ENCODE results near the gene SEMA5B. TPM values are rescaled to one million over a fixed set of nuclear protein-coding genes. Genes with fewer than 3 reads are reported as not detected.
A peak's percentile ranks its signal among the peaks of the same experiment; 100 is the strongest.

The SEMA5B gene
- total RNA-seq, 2 experiments from 2014 or later, result 0.22 TPM; not detected in 1

DNA sequence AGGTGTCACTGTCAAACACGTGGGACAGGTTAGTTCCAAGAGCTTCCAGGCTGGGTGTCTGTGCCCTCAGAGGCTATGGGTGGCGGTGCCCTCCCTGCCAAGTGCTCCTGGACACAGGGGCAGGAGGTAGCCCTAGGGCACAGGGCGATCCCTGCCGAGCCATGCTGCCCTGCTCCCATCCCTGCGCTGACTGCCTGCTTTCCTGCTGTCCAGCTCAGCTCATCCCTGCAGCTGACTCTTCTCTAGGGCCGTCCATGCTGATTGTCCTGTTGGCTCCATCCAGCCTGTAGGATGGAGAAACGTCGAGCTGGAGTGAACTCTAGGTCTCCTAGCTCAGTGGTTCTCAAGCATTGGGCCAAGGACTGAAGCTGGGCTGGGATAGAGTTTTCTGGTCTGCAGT, 42.9 kb upstream of the SEMA5B start:
- Histone ChIP-seq H3K4me1 (ENCODE audit: insufficient read depth, low read length) (peaks cover 24% of the 10 kb centered on the region), H3K27ac (ENCODE audit: low read depth in 1 of 2, low read length in 2 of 2) (no peak overlapping the region), H3K9me3 (ENCODE audit: control insufficient read depth in 1 of 2, insufficient read depth in 1 of 2, low read length in 2 of 2) (no peaks in the 10 kb centered on the region), H3K4me3 (ENCODE audit: low read length) (no peak overlapping the region), H3K36me3 (ENCODE audit: insufficient read depth, low read length) (no peaks in the 10 kb centered on the region), H3K27me3 (ENCODE audit: control insufficient read depth in 1 of 2, insufficient read depth in 2 of 2, low read length in 2 of 2) (no peaks in the 10 kb centered on the region)
- Mint-ChIP-seq H3K9me3 (no peaks in the 10 kb centered on the region), H3K4me1 (ENCODE audit: low read depth) (peaks cover 27% of the 10 kb centered on the region), H3K4me3 (no peak overlapping the region), H3K36me3 (ENCODE audit: low read depth) (no peaks in the 10 kb centered on the region), H3K27ac (no peak overlapping the region), H3K27me3 (no peaks in the 10 kb centered on the region)
- CTCF ChIA-PET, result no interaction called here
- DNase-seq (no peak), ATAC-seq (ENCODE audit: poor library complexity) (no peak)
- intact Hi-C loops (cut with DNase I, micrococcal nuclease), result no loop called here
- TF ChIP-seq, protein P1, sequence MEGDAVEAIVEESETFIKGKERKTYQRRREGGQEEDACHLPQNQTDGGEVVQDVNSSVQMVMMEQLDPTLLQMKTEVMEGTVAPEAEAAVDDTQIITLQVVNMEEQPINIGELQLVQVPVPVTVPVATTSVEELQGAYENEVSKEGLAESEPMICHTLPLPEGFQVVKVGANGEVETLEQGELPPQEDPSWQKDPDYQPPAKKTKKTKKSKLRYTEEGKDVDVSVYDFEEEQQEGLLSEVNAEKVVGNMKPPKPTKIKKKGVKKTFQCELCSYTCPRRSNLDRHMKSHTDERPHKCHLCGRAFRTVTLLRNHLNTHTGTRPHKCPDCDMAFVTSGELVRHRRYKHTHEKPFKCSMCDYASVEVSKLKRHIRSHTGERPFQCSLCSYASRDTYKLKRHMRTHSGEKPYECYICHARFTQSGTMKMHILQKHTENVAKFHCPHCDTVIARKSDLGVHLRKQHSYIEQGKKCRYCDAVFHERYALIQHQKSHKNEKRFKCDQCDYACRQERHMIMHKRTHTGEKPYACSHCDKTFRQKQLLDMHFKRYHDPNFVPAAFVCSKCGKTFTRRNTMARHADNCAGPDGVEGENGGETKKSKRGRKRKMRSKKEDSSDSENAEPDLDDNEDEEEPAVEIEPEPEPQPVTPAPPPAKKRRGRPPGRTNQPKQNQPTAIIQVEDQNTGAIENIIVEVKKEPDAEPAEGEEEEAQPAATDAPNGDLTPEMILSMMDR (IDR thresholded peaks at IDR 0.05), result no peak
- POLR2A ChIA-PET, result no interaction called here

DNA sequence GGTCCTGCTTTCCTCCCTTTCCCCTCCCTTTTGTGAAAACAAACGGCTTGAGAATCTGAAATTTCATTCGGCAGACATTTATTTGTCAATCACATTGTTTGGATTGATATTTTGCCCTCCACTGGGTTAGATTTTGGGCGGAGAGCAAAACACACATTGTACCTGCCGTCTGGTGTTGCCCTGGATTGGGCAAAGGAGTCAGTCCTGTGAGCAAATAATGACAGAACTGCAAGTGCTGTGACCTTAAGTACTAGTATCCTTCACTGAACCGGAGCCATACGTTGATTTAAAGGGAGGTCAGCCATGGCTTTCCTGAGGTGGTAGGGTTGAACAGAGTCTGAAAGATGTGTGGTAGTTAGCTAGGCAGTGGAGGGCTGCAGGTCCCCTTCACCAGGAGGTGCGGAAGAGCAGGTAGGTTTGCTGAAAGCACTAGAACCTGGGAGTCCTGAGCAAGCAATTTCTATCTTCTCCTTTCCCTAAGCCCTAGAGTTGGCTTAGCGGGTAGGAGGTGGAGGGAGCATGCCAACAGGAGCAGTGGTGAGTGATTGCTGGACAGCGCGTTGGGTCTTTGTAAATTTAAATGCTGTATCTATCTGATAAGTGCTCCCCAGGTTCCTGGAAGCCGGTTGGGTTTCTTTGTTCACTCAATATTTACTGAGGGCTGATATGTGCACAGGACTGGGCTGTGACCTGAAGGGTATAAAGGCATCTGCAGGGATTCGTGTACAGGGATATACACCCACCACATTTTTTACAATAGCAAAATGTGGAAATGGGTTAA, 41.2 kb upstream of the SEMA5B start:
- H3K27me3 Mint-ChIP-seq, result no peaks in the 10 kb centered on the region
- H3K27me3 ChIP-seq (ENCODE audit: control insufficient read depth in 1 of 2, insufficient read depth in 2 of 2, low read length in 2 of 2), result no peaks in the 10 kb centered on the region
- H3K4me1 Mint-ChIP-seq (ENCODE audit: low read depth), result peaks cover 23% of the 10 kb centered on the region
- no peaks in the 10 kb centered on the region for H3K9me3 ChIP-seq (ENCODE audit: control insufficient read depth in 1 of 2, insufficient read depth in 1 of 2, low read length in 2 of 2)
- H3K9me3 Mint-ChIP-seq, result no peaks in the 10 kb centered on the region
- H3K4me3 Mint-ChIP-seq, result peak overlapping the region; percentile 84
- no peak overlapping the region for H3K4me3 ChIP-seq (ENCODE audit: low read length)
- no peak overlapping the region for H3K27ac ChIP-seq (ENCODE audit: low read depth in 1 of 2, low read length in 2 of 2)
- H3K36me3 ChIP-seq (ENCODE audit: insufficient read depth, low read length), result no peaks in the 10 kb centered on the region
- no peak for ATAC-seq (ENCODE audit: poor library complexity)
- POLR2A ChIA-PET, result no interaction called here
- peaks cover 24% of the 10 kb centered on the region for H3K4me1 ChIP-seq (ENCODE audit: insufficient read depth, low read length)
- intact Hi-C loops (cut with DNase I, micrococcal nuclease), result no loop called here
- H3K36me3 Mint-ChIP-seq (ENCODE audit: low read depth), result no peaks in the 10 kb centered on the region
- CTCF ChIA-PET, result no interaction called here
- H3K27ac Mint-ChIP-seq, result no peak overlapping the region
- no peak for DNase-seq
- TF ChIP-seq, protein P1 (IDR thresholded peaks at IDR 0.05), result no peak

DNA sequence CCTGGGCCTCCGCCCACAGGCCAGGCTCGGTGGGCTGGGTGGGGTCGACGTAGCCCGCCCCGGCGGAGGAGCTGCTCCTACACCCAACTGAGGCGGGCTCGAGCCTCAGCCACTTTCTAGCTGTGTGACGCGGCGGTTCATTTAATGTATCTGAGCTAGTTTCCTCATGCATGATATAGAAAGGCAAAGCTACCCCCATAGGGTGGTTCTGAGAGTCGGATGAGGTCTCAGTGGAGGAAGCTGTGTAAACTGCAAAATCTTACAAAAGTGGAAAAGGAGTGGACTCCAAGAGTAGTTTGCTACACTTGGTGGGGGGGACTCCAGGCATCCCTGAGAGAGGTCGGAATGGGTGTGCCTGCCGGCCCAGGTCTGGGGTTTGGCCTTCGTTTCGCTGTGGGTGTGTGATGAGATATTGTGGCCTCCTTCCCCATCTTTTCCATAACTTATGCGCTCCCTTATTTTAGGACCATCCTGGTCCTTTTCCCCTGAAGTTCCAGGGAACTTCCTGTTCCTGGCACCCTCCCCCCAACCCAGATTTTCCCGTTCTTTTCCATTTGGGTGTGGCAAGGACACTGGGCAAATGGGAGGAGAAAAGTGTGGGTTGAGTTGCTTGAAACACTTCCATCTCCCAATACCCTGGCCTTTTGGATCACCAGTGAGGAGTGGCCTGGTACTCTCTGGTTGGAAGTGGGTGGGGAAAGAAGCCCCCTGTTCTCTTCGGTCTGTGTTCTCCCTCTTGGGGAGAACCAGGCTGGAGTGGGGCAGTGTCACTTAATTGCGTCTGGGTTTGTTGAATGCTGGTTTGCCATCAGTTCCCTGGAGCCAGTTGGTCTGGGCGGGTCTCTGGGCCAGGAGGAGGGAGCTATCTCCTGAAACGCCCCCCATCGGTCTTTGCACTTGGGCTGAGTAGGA, 40.4 kb upstream of the SEMA5B start:
- intact Hi-C loops (cut with DNase I, micrococcal nuclease), result no loop called here
- peaks cover 23% of the 10 kb centered on the region for H3K4me1 Mint-ChIP-seq (ENCODE audit: low read depth)
- POLR2A ChIA-PET, result interaction anchor here (0.5 to 1.2 kb wide), 6 partner anchors 10 to 1384 kb away, joined by 3 to 5 read pairs (median 4); partner anchors contain the start of genes FAM162A and SEC22A
- H3K36me3 Mint-ChIP-seq (ENCODE audit: low read depth), result no peaks in the 10 kb centered on the region
- no peaks in the 10 kb centered on the region for H3K36me3 ChIP-seq (ENCODE audit: insufficient read depth, low read length)
- H3K27me3 ChIP-seq (ENCODE audit: control insufficient read depth in 1 of 2, insufficient read depth in 2 of 2, low read length in 2 of 2), result no peaks in the 10 kb centered on the region
- no peaks in the 10 kb centered on the region for H3K9me3 Mint-ChIP-seq
- CTCF ChIA-PET, result no interaction called here
- H3K4me3 Mint-ChIP-seq, result peak overlapping the region; percentile 84
- no peaks in the 10 kb centered on the region for H3K27me3 Mint-ChIP-seq
- peaks cover 24% of the 10 kb centered on the region for H3K4me1 ChIP-seq (ENCODE audit: insufficient read depth, low read length)
- no peak for ATAC-seq (ENCODE audit: poor library complexity)
- H3K27ac ChIP-seq (ENCODE audit: low read depth in 1 of 2, low read length in 2 of 2), result no peak overlapping the region
- DNase-seq, result peak in 1 of 14 experiments; percentile 14
- TF ChIP-seq, protein P1 (IDR thresholded peaks at IDR 0.05), result no peak
- H3K9me3 ChIP-seq (ENCODE audit: control insufficient read depth in 1 of 2, insufficient read depth in 1 of 2, low read length in 2 of 2), result no peaks in the 10 kb centered on the region
- no peak overlapping the region for H3K27ac Mint-ChIP-seq
- peak overlapping the region; percentile 69 for H3K4me3 ChIP-seq (ENCODE audit: low read length)
